BLaER1 treated with 17β-estradiol and CSF1 and Interleukin-3, amounts not matched to agents 10 nM and 100 nM (cell line): Measurements from ENCODE around the gene DLGAP1.
A peak's percentile ranks its signal among the peaks of the same experiment; 100 is the strongest.

Experiments
- H3K27ac ChIP-seq, 11 experiments: shearing (Covaris generic); formaldehyde crosslinking; 2 replicates each; pipeline ENCODE4 v1.8.1; 2022
- H3K27me3 ChIP-seq, 11 experiments: shearing (Covaris generic); formaldehyde crosslinking; 2 replicates each; pipeline ENCODE4 v1.8.1; 2022
- H3K36me3 ChIP-seq, 11 experiments: shearing (Covaris generic); formaldehyde crosslinking; 2 replicates each; pipeline ENCODE4 v1.8.1; 2022
- H3K4me1 ChIP-seq, 10 experiments: shearing (Covaris generic); formaldehyde crosslinking; 2 replicates each; pipeline ENCODE4 v1.8.1; 2022
- H3K4me2 ChIP-seq, 11 experiments: shearing (Covaris generic); formaldehyde crosslinking; 2 replicates each; pipeline ENCODE4 v1.8.1; 2022
- H3K4me3 ChIP-seq, 10 experiments: shearing (Covaris generic); formaldehyde crosslinking; 2 replicates each; pipeline ENCODE4 v1.8.1; 2022
- H3K9ac ChIP-seq, 11 experiments: shearing (Covaris generic); formaldehyde crosslinking; 2 replicates each; pipeline ENCODE4 v1.8.1; 2022
- H3K9me3 ChIP-seq, 11 experiments: shearing (Covaris generic); formaldehyde crosslinking; replicated peaks in 1 of 11; 2 replicates each; pipeline ENCODE4 v1.8.1; 2022
- H4K20me1 ChIP-seq, 11 experiments: shearing (Covaris generic); formaldehyde crosslinking; 2 replicates each; pipeline ENCODE4 v1.8.1; 2022
- Cebpa-rat ChIP-seq, 11 experiments: shearing (Covaris generic); IDR thresholded peaks; 2 replicates each; pipeline ENCODE4 v1.8.1; 2022

Gene DLGAP1

GRCh38 chr18:4400911-4401310, 54.2 kb downstream of the DLGAP1 start:
- Histone ChIP-seq H3K9me3 (peaks cover 0 to 4% (median 0%) of the 10 kb centered on the region in 11 experiments; a peak in 3 of 22 replicates), H3K27ac (no peak overlapping the region), H3K27me3 (no peaks in the 10 kb centered on the region), H4K20me1 (no peaks in the 10 kb centered on the region), H3K9ac (no peak overlapping the region), H3K4me1 (peaks cover 7 to 16% (median 11%) of the 10 kb centered on the region in 10 experiments; a peak in 12 of 20 replicates), H3K4me2 (peak overlapping the region in 6 of 11 experiments; percentile 2 to 38 (median 18); a peak in 7 of 22 replicates), H3K36me3 (no peaks in the 10 kb centered on the region), H3K4me3 (no peak overlapping the region)
- TF ChIP-seq Cebpa-rat (IDR thresholded peaks at IDR 0.05), result no peak

- no peak for TF ChIP-seq Cebpa-rat (IDR thresholded peaks at IDR 0.05)
- Histone ChIP-seq H3K9ac (no peak overlapping the region), H3K27ac (no peak overlapping the region), H3K4me1 (peaks cover 7 to 16% (median 11%) of the 10 kb centered on the region in 10 experiments; a peak in 12 of 20 replicates), H3K4me2 (peak overlapping the region in 4 of 11 experiments; percentile 3 to 38 (median 22); a peak in 5 of 22 replicates), H3K36me3 (no peaks in the 10 kb centered on the region), H3K4me3 (no peak overlapping the region), H3K27me3 (no peaks in the 10 kb centered on the region), H4K20me1 (no peaks in the 10 kb centered on the region), H3K9me3 (no peaks in the 10 kb centered on the region)
Observed at GRCh38 chr18:4399929-4400328, 55.2 kb downstream of the DLGAP1 start.

GRCh38 chr18:4394700-4395099, 60.4 kb downstream of the DLGAP1 start:
- Histone ChIP-seq H4K20me1 (no peaks in the 10 kb centered on the region), H3K9ac (no peak overlapping the region), H3K9me3 (peaks cover 0 to 27% (median 13%) of the 10 kb centered on the region in 11 experiments; a peak in 13 of 22 replicates), H3K27ac (no peak overlapping the region), H3K4me2 (peak overlapping the region in 2 of 11 experiments; percentile 12 to 27; a peak in 3 of 22 replicates), H3K36me3 (no peaks in the 10 kb centered on the region), H3K4me3 (no peak overlapping the region), H3K27me3 (no peaks in the 10 kb centered on the region), H3K4me1 (peaks cover 13 to 23% (median 16%) of the 10 kb centered on the region in 10 experiments; a peak in 19 of 20 replicates)
- no peak for TF ChIP-seq Cebpa-rat (IDR thresholded peaks at IDR 0.05)

- H3K9ac ChIP-seq, result peak overlapping the region in 5 of 11 experiments; percentile 4 to 45 (median 33); a peak in 4 of 22 replicates
- H3K4me1 ChIP-seq, result peaks cover 13 to 22% (median 16%) of the 10 kb centered on the region in 10 experiments; a peak in 19 of 20 replicates
- no peak for TF ChIP-seq Cebpa-rat (IDR thresholded peaks at IDR 0.05)
- no peaks in the 10 kb centered on the region for H3K27me3 ChIP-seq
- peak overlapping the region; percentile 57 to 89 (median 71) for H3K4me2 ChIP-seq
- peak overlapping the region; percentile 28 to 67 (median 61); a peak in 21 of 22 replicates for H3K27ac ChIP-seq
- peaks cover 0 to 27% (median 13%) of the 10 kb centered on the region in 11 experiments; a peak in 13 of 22 replicates for H3K9me3 ChIP-seq
- H3K36me3 ChIP-seq, result no peaks in the 10 kb centered on the region
- no peaks in the 10 kb centered on the region for H4K20me1 ChIP-seq
- peak overlapping the region in 1 of 10 experiments; percentile 29; a peak in 4 of 20 replicates for H3K4me3 ChIP-seq
Observed at GRCh38 chr18:4391859-4392258, 63.2 kb downstream of the DLGAP1 start.

GRCh38 chr18:4385876-4386275, 69.2 kb downstream of the DLGAP1 start:
- Histone ChIP-seq H3K4me1 (no peaks in the 10 kb centered on the region; a peak in 2 of 20 replicates), H3K4me2 (no peak overlapping the region), H3K4me3 (no peak overlapping the region), H3K36me3 (no peaks in the 10 kb centered on the region), H4K20me1 (no peaks in the 10 kb centered on the region), H3K27ac (no peak overlapping the region), H3K9me3 (peaks cover 0 to 9% (median 7%) of the 10 kb centered on the region in 11 experiments; a peak in 10 of 22 replicates), H3K27me3 (no peaks in the 10 kb centered on the region), H3K9ac (no peak overlapping the region)
- no peak for TF ChIP-seq Cebpa-rat (IDR thresholded peaks at IDR 0.05)

- Histone ChIP-seq H3K4me1 (no peaks in the 10 kb centered on the region), H3K4me3 (no peak overlapping the region), H4K20me1 (no peaks in the 10 kb centered on the region), H3K27me3 (no peaks in the 10 kb centered on the region), H3K9me3 (peaks cover 0 to under 1% (median 0%) of the 10 kb centered on the region in 11 experiments; a peak in 1 of 22 replicates), H3K36me3 (no peaks in the 10 kb centered on the region), H3K27ac (no peak overlapping the region), H3K4me2 (no peak overlapping the region), H3K9ac (no peak overlapping the region)
- no peak for TF ChIP-seq Cebpa-rat (IDR thresholded peaks at IDR 0.05)
Observed at GRCh38 chr18:4384932-4385331, 70.2 kb downstream of the DLGAP1 start.

- Histone ChIP-seq H3K36me3 (no peaks in the 10 kb centered on the region), H3K4me1 (no peaks in the 10 kb centered on the region), H3K27me3 (no peaks in the 10 kb centered on the region), H3K4me3 (no peak overlapping the region), H3K4me2 (no peak overlapping the region), H3K27ac (no peak overlapping the region), H3K9me3 (no peaks in the 10 kb centered on the region), H3K9ac (no peak overlapping the region), H4K20me1 (no peaks in the 10 kb centered on the region)
- TF ChIP-seq Cebpa-rat (IDR thresholded peaks at IDR 0.05), result no peak
Observed at GRCh38 chr18:4374564-4374963, 80.5 kb downstream of the DLGAP1 start.

GRCh38 chr18:4369705-4370104, 85.4 kb downstream of the DLGAP1 start:
- Histone ChIP-seq H4K20me1 (no peaks in the 10 kb centered on the region), H3K36me3 (no peaks in the 10 kb centered on the region), H3K27ac (no peak overlapping the region), H3K9me3 (0 out of 22 replicates have a peak, but pooled peaks cover 0 to 1% (median 0%) of the 10 kb centered on the region in 11 experiments), H3K27me3 (no peaks in the 10 kb centered on the region), H3K4me1 (no peaks in the 10 kb centered on the region), H3K4me2 (no peak overlapping the region), H3K4me3 (no peak overlapping the region), H3K9ac (no peak overlapping the region)
- TF ChIP-seq Cebpa-rat (IDR thresholded peaks at IDR 0.05), result no peak

- H3K27me3 ChIP-seq, result no peaks in the 10 kb centered on the region
Observed at GRCh38 chr18:4360221-4360715, 94.8 kb downstream of the DLGAP1 start.

GRCh38 chr18:4358618-4359017, 96.5 kb downstream of the DLGAP1 start:
- Histone ChIP-seq H3K27me3 (no peaks in the 10 kb centered on the region), H3K9me3 (peaks cover 0 to 15% (median 9%) of the 10 kb centered on the region in 11 experiments; a peak in 14 of 22 replicates), H4K20me1 (no peaks in the 10 kb centered on the region), H3K4me1 (no peaks in the 10 kb centered on the region), H3K27ac (no peak overlapping the region), H3K4me2 (no peak overlapping the region), H3K9ac (no peak overlapping the region), H3K4me3 (no peak overlapping the region), H3K36me3 (no peaks in the 10 kb centered on the region)
- no peak for TF ChIP-seq Cebpa-rat (IDR thresholded peaks at IDR 0.05)

More at GRCh38 chr18:4360221-4360715, 94.8 kb downstream of the DLGAP1 start:
- no peak for TF ChIP-seq Cebpa-rat (IDR thresholded peaks at IDR 0.05)
- no peaks in the 10 kb centered on the region for H3K4me1 ChIP-seq
- no peaks in the 10 kb centered on the region for H3K36me3 ChIP-seq
- no peaks in the 10 kb centered on the region for H4K20me1 ChIP-seq
- peaks cover 0 to 15% (median 9%) of the 10 kb centered on the region in 11 experiments; a peak in 14 of 22 replicates for H3K9me3 ChIP-seq
- H3K27ac ChIP-seq, result no peak overlapping the region
- no peak overlapping the region for H3K4me2 ChIP-seq
- H3K9ac ChIP-seq, result no peak overlapping the region
- H3K4me3 ChIP-seq, result no peak overlapping the region
